Stomach (tissue), 9 donors: ENCODE data around the gene TLL1. TPM values are rescaled to one million over a fixed set of nuclear protein-coding genes. Genes with fewer than 3 reads are reported as not detected.

Source experiments
- DNase-seq, 2 donors: peaks; one replicate each; pipeline versions ENCODE4 v3.0.0 to v3.0.0-alpha.2; 2013 to 2019
- H3K27ac ChIP-seq, 5 donors: fragments of 200-600 bp in 4 of 5; sonication (generic) in 4 of 5; one replicate each; pipeline ENCODE4 v1.5.1; 2013 to 2019; ENCODE audit warnings: mild to moderate bottlenecking in 1 of 5, moderate library complexity in 1 of 5
- H3K27me3 ChIP-seq, 3 donors: fragments of 200-600 bp; sonication (generic); one replicate each; pipeline ENCODE4 v1.5.1; 2017 to 2019; ENCODE audit warnings: mixed run types in 1 of 3
- H3K36me3 ChIP-seq, 4 donors: fragments of 200-600 bp; sonication (generic); 1 replicate in 3 of 4; 2 replicates in 1 of 4; pipeline ENCODE4 v1.5.1; 2016 to 2019
- H3K4me1 ChIP-seq, 4 donors: fragments of 200-600 bp; sonication (generic); one replicate each; pipeline ENCODE4 v1.5.1; 2016 to 2019
- H3K4me3 ChIP-seq, 4 donors: fragments of 200-600 bp; sonication (generic) in 3 of 4; one replicate each; pipeline ENCODE4 v1.5.1; 2016 to 2019; ENCODE audit warnings: mild to moderate bottlenecking in 1 of 4
- H3K9me3 ChIP-seq, 4 donors: fragments of 200-600 bp; sonication (generic); one replicate each; pipeline ENCODE4 v1.5.1; 2016 to 2019
- CTCF ChIP-seq, 7 experiments: fragments of 450-650 bp in 4 of 7; fragments of 200-600 bp in 3 of 7; sonication (generic) in 3 of 7; IDR thresholded peaks; one replicate each; pipeline ENCODE4 v1.5.1; 2016 to 2019; ENCODE audit warnings: antibody characterized with exemption in 7 of 7, control low read depth in 2 of 7, mild to moderate bottlenecking in 1 of 7
- EP300 ChIP-seq: sonication (generic); formaldehyde crosslinking; IDR thresholded peaks from one replicate; pipeline ENCODE4 v1.6.1; 2017; ENCODE audit warnings: antibody characterized with exemption
- POLR2A ChIP-seq, 4 donors: fragments of 450-650 bp; IDR thresholded peaks; one replicate each; pipeline ENCODE4 v1.6.1; 2016; ENCODE audit warnings: antibody characterized with exemption in 4 of 4, control low read depth in 2 of 4, mild to moderate bottlenecking in 1 of 4, moderate library complexity in 1 of 4
- POLR2AphosphoS5 ChIP-seq, 3 donors: sonication (generic); formaldehyde crosslinking; IDR thresholded peaks; one replicate each; pipeline ENCODE4 v1.6.1; 2016; ENCODE audit warnings: antibody characterized with exemption in 3 of 3
- WGBS, 5 donors: extraction: QIAGEN DNeasy Blood & Tissue Kit in 3 of 5; methylation state at CpG; one replicate each; pipeline versions ENCODE4 v1.1.5 to v1.1.7; 2013 to 2018; 5-methylcytosine and 5-hydroxymethylcytosine counted together
- intact Hi-C: fragments of 100-400 bp; cut with DNase I; formaldehyde crosslinking; loops from one replicate; pipeline ENCODE4 v1.15.1; 2023; ENCODE audit warnings: low total_unique reads
- polyA plus RNA-seq, 3 donors: library from polyadenylated mRNA; stranded (reverse); fragments of 200-250 nt; gene quantifications; one replicate each; pipeline ENCODE4 v1.2.3, GENCODE V29; 2013
- total RNA-seq, 5 donors: library from RNA; depleted of rRNA; stranded (reverse); fragments of >200 nt; gene quantifications; one replicate each; pipeline versions ENCODE4 v1.1.0 to v1.2.3, GENCODE V29; 2014 to 2016
- donor health status: healthy with polysubstance abuse.
- donor health status: Bipolar disorder and iron deficiency.
- donor health status: healthy.

The TLL1 gene
- total and polyA plus RNA-seq, 8 donors, result under 0.01 to 27.5 (median 0.28) TPM; not detected in 1

GRCh38 chr4:165966833-165967232 is 93.8 kb downstream of the TLL1 start:
- WGBS, 5 donors, result 89 to 95% (median 91%) methylated on average over 8 of the region's 8 CpGs
- Histone ChIP-seq H3K27ac (no peak overlapping the region), H3K4me3 (no peak overlapping the region), H3K27me3 (no peaks in the 10 kb centered on the region), H3K4me1 (no peaks in the 10 kb centered on the region), H3K36me3 (no peaks in the 10 kb centered on the region), H3K9me3 (peaks cover 0 to 15% (median 13%) of the 10 kb centered on the region in 4 donors)
- no peak for TF ChIP-seq CTCF (IDR thresholded peaks at IDR 0.05)
- TF ChIP-seq POLR2AphosphoS5 (IDR thresholded peaks at IDR 0.05), result no peak
- no peak for TF ChIP-seq EP300
- no peak for TF ChIP-seq POLR2A (IDR thresholded peaks at IDR 0.05)
- intact Hi-C loops, result no loop called here
- DNase-seq, result no peak

- Histone ChIP-seq H3K36me3 (no peaks in the 10 kb centered on the region), H3K27ac (no peak overlapping the region), H3K27me3 (no peaks in the 10 kb centered on the region), H3K4me1 (no peaks in the 10 kb centered on the region), H3K9me3 (peaks cover 0 to 15% (median 13%) of the 10 kb centered on the region in 4 donors), H3K4me3 (no peak overlapping the region)
- 87 to 94% (median 93%) methylated on average over 2 of the region's 2 CpGs for WGBS, 5 donors
- TF ChIP-seq EP300 (no peak), POLR2AphosphoS5 (IDR thresholded peaks at IDR 0.05) (no peak), POLR2A (IDR thresholded peaks at IDR 0.05) (no peak), CTCF (IDR thresholded peaks at IDR 0.05) (no peak)
- intact Hi-C loops, result no loop called here
- no peak for DNase-seq
These were observed 94.4 kb downstream of the TLL1 start for GRCh38 chr4:165967486-165967885.

- no peaks in the 10 kb centered on the region for H3K4me1 ChIP-seq
- H3K4me3 ChIP-seq, result no peak overlapping the region
- 90 to 95% (median 94%) methylated on average over 4 of the region's 4 CpGs for WGBS, 5 donors
- no peaks in the 10 kb centered on the region for H3K27me3 ChIP-seq
- no peak overlapping the region for H3K27ac ChIP-seq
- H3K9me3 ChIP-seq, result peaks cover 0 to 13% (median 12%) of the 10 kb centered on the region in 4 donors
- H3K36me3 ChIP-seq, result no peaks in the 10 kb centered on the region
- no peak for DNase-seq
- TF ChIP-seq POLR2A (IDR thresholded peaks at IDR 0.05) (no peak), EP300 (no peak), CTCF (IDR thresholded peaks at IDR 0.05) (no peak), POLR2AphosphoS5 (IDR thresholded peaks at IDR 0.05) (no peak)
- intact Hi-C loops, result no loop called here
These were observed 97.8 kb downstream of the TLL1 start for GRCh38 chr4:165970703-165971420.

- Histone ChIP-seq H3K9me3 (peaks cover 0 to 9% (median 7%) of the 10 kb centered on the region in 4 donors), H3K27me3 (no peaks in the 10 kb centered on the region), H3K36me3 (no peaks in the 10 kb centered on the region), H3K27ac (no peak overlapping the region), H3K4me1 (no peaks in the 10 kb centered on the region), H3K4me3 (no peak overlapping the region)
- 81 to 87% (median 84%) methylated on average over 3 of the region's 3 CpGs for WGBS, 5 donors
- intact Hi-C loops, result no loop called here
- DNase-seq, result no peak
- no peak for TF ChIP-seq POLR2AphosphoS5 (IDR thresholded peaks at IDR 0.05)
- no peak for TF ChIP-seq EP300
- no peak for TF ChIP-seq CTCF (IDR thresholded peaks at IDR 0.05)
- no peak for TF ChIP-seq POLR2A (IDR thresholded peaks at IDR 0.05)
These were observed 98.4 kb downstream of the TLL1 start for GRCh38 chr4:165971446-165971845.
